ENCODE results near the gene GPA33.

DNA sequence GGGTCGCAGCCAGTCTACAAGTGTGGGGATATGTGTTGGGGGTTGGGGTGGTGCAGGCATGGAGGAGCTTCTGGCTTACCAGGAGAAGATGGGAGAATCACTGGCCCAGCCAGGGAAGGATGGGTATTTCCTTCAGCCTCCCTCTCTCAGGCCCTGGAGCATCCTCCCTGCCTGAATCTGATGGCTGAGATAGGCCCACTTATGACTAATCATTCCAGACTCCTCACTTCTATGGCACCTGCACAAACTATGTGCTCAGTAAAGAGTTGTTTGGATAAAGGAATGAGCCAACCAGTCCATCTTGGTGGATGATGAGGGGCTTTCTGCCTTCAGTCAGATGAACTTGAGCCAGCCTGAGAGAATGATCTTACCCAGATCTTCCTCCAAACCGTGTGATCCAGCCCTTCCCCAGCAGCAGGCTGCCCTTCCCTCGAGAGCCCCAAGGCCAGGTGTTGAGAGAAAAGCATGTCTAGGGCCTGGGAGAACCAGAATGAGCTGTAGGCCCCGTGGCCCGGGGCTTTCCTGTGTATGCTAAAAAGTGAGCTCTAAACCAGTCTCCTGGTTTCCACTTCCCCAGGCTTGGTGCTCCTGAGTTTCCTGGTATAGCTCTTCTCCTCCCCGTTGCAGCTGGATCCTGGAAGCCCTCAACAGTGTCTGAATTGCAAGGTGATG is 1.3 kb downstream of the GPA33 start:
- no peak for TF ChIP-seq RAD21 (conservative IDR thresholded peaks at IDR 0.05)
- TF ChIP-seq, protein P1, sequence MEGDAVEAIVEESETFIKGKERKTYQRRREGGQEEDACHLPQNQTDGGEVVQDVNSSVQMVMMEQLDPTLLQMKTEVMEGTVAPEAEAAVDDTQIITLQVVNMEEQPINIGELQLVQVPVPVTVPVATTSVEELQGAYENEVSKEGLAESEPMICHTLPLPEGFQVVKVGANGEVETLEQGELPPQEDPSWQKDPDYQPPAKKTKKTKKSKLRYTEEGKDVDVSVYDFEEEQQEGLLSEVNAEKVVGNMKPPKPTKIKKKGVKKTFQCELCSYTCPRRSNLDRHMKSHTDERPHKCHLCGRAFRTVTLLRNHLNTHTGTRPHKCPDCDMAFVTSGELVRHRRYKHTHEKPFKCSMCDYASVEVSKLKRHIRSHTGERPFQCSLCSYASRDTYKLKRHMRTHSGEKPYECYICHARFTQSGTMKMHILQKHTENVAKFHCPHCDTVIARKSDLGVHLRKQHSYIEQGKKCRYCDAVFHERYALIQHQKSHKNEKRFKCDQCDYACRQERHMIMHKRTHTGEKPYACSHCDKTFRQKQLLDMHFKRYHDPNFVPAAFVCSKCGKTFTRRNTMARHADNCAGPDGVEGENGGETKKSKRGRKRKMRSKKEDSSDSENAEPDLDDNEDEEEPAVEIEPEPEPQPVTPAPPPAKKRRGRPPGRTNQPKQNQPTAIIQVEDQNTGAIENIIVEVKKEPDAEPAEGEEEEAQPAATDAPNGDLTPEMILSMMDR (IDR thresholded peaks at IDR 0.05; ENCODE audit: poor library complexity, severe bottlenecking) = no peak
- no peak for TF ChIP-seq MXI1 (conservative IDR thresholded peaks at IDR 0.05; ENCODE audit: poor library complexity, severe bottlenecking)

Data from neural cell (in vitro differentiated cells).